Thoracic aorta (tissue), 2 donors: ENCODE results near the gene KIF3A. TPM values are rescaled to one million over a fixed set of nuclear protein-coding genes. Genes with fewer than 3 reads are reported as not detected.
A peak's percentile ranks its signal among the peaks of the same experiment; 100 is the strongest.

Source experiments
- ATAC-seq: fragments of 150-250 bp; one replicate; pipeline ENCODE4 v1.8.0; 2017; ENCODE audit warnings: low read depth; ENCODE audit not compliant: insufficient number of reproducible peaks, low FRiP score
- DNase-seq: peaks from one replicate; pipeline ENCODE4 v3.0.0-alpha.2; 2020; ENCODE audit warnings: low spot score
- H3K27ac ChIP-seq, 2 donors: fragments of 200-600 bp; sonication (generic); 1 replicate in 1 of 2; 2 replicates in 1 of 2; pipeline ENCODE4 v1.5.1; 2016; ENCODE audit warnings: mild to moderate bottlenecking in 2 of 2, moderate library complexity in 2 of 2
- H3K27me3 ChIP-seq: fragments of 200-600 bp; sonication (generic); replicated peaks from 2 replicates; pipeline ENCODE4 v1.6.0; 2016; ENCODE audit warnings: mild to moderate bottlenecking; ENCODE audit not compliant: insufficient read depth
- H3K36me3 ChIP-seq: fragments of 200-600 bp; sonication (generic); one replicate; pipeline ENCODE4 v1.5.1; 2016
- H3K4me1 ChIP-seq, 2 donors: fragments of 200-600 bp; sonication (generic); 1 replicate in 1 of 2; 2 replicates in 1 of 2; pipeline versions ENCODE4 v1.5.1 to v1.6.0; 2016; ENCODE audit warnings: low read depth in 2 of 2, mild to moderate bottlenecking in 1 of 2; ENCODE audit not compliant: control insufficient read depth in 1 of 2
- H3K4me3 ChIP-seq: fragments of 200-600 bp; sonication (generic); 2 replicates; pipeline ENCODE4 v1.5.1; 2016; ENCODE audit warnings: mild to moderate bottlenecking
- H3K9me3 ChIP-seq: fragments of 200-600 bp; sonication (generic); 2 replicates; pipeline ENCODE4 v1.5.1; 2016
- total RNA-seq, 2 donors: library from RNA; depleted of rRNA; stranded (reverse); fragments of >200 nt; gene quantifications; one replicate each; pipeline versions ENCODE4 v1.1.0 to v1.2.3, GENCODE V29; 2016
- TF ChIP-seq, protein P1 (sequence below): fragments of 200-600 bp; sonication (generic); IDR thresholded peaks from one replicate; pipeline ENCODE4 v1.5.1; 2019; ENCODE audit warnings: antibody characterized with exemption

Gene KIF3A
- total RNA-seq, 2 donors from 2014 or later, result 3.7 to 5.9 TPM

DNA sequence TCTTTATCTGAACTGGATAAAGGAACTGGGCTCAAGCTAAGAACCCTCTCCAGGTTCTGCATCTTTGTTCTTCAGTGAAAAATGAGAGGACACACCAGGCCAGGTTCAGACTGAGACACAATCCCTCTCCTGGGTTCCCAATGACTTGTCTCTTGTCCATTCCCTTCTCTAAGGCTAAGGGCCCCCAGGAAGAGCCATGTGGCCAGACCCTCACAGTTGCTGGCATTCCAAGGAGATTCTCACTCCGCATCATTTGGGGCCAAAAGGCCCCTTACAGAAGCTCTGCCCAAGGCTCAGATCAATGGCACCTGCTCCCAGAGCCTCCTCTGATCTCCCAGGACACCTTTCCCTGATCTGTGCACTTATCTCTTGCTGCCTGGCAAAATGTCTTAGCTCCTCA lies 58.6 kb downstream of the KIF3A start:
- no peaks in the 10 kb centered on the region for H3K27me3 ChIP-seq
- H3K4me1 ChIP-seq, result peaks cover 6 to 40% of the 10 kb centered on the region in 2 donors
- ATAC-seq (no peak), DNase-seq (no peak)
- no peak overlapping the region for H3K4me3 ChIP-seq
- no peak overlapping the region for H3K27ac ChIP-seq
- H3K9me3 ChIP-seq, result no peaks in the 10 kb centered on the region
- TF ChIP-seq, protein P1, sequence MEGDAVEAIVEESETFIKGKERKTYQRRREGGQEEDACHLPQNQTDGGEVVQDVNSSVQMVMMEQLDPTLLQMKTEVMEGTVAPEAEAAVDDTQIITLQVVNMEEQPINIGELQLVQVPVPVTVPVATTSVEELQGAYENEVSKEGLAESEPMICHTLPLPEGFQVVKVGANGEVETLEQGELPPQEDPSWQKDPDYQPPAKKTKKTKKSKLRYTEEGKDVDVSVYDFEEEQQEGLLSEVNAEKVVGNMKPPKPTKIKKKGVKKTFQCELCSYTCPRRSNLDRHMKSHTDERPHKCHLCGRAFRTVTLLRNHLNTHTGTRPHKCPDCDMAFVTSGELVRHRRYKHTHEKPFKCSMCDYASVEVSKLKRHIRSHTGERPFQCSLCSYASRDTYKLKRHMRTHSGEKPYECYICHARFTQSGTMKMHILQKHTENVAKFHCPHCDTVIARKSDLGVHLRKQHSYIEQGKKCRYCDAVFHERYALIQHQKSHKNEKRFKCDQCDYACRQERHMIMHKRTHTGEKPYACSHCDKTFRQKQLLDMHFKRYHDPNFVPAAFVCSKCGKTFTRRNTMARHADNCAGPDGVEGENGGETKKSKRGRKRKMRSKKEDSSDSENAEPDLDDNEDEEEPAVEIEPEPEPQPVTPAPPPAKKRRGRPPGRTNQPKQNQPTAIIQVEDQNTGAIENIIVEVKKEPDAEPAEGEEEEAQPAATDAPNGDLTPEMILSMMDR, result no peak
- no peaks in the 10 kb centered on the region for H3K36me3 ChIP-seq

DNA sequence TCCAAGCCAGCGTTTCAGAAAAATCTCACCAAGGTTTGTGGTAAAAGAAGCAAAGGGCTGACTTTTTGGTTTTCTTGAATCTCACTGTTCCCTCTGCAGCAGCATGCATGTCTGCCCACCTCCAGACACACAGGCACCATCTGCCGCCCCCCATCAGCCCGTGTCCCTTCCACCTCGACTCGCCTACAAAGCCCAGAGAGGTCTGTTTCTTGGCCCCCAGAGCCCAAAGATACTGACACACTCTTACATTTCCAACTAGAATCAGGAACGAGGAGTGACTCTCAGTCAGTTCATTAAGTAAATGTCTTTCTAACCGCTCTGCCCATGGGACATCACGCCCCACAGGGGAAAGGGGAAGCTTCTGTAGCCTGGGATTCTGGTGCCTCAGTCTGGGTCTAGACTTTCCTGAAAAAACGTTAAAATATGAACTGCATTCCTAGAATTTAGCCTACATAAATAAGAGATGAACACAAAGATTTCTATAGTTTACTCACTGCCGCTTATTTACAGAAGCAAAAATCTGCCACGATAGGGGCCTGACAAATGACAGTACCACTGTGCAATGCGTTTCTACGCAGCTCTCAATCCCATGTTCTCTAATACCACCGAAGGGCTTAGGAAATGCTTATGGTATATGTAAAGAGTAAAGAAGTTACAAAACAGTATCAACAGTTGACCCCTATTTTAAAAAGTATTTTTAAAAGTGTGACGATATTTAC lies 59.5 kb downstream of the KIF3A start:
- no peak for ATAC-seq
- Histone ChIP-seq H3K27me3 (no peaks in the 10 kb centered on the region), H3K4me1 (peaks cover 6 to 40% of the 10 kb centered on the region in 2 donors), H3K27ac (peak overlapping the region; percentile 66 to 88), H3K4me3 (no peak overlapping the region), H3K9me3 (no peaks in the 10 kb centered on the region), H3K36me3 (no peaks in the 10 kb centered on the region)
- TF ChIP-seq, protein P1, result no peak
- DNase-seq, result no peak

GRCh38 chr5:132677191-132677590 lies 60.2 kb downstream of the KIF3A start:
- peak; percentile 72 for ATAC-seq
- TF ChIP-seq, protein P1, result peak; percentile 67
- H3K36me3 ChIP-seq, result no peaks in the 10 kb centered on the region
- H3K27me3 ChIP-seq, result no peaks in the 10 kb centered on the region
- peaks cover 6 to 40% of the 10 kb centered on the region in 2 donors for H3K4me1 ChIP-seq
- peak overlapping the region; percentile 88 to 91 for H3K27ac ChIP-seq
- H3K4me3 ChIP-seq, result no peak overlapping the region
- peak; percentile 68 for DNase-seq
- no peaks in the 10 kb centered on the region for H3K9me3 ChIP-seq

DNA sequence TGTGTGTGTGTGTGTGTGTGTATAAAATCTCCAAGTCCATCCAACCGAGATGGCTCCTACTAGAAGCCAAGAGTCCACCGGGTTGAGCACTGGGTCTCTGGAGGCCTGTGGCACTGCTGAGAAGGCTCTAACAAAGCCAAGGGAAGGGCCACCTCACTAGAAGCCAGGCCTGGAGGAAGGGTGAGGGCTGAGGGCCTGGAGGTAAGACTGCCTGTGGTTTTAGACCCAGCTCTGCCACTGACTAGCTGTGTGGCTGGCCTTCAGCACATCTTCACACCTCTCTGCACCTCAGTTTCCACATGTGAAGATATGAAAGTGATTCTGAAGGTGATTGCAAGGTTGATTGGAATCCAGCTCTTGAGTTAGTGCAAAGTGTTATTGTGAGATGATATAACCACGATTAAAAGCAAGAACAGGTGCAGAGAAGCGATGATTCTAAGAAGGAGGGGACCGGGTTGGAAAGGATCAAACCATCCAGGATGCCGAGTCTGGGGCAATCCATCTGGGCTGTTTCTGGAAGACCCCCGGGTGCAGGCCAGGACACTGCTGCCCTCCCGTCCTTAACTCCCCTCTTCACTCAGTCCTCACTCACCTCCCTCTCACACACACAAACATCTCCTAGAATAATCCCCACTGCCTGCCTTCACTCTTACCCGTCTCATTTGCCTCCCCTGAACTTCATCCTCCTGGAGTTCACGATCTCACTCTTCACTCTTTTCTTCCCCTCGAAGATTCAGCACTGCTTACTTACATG lies 61.2 kb downstream of the KIF3A start:
- H3K4me1 ChIP-seq, result peaks cover 6 to 40% of the 10 kb centered on the region in 2 donors
- no peaks in the 10 kb centered on the region for H3K36me3 ChIP-seq
- no peak for DNase-seq
- ATAC-seq, result no peak
- no peak overlapping the region for H3K4me3 ChIP-seq
- H3K27ac ChIP-seq, result peak overlapping the region; percentile 88 to 91
- H3K9me3 ChIP-seq, result no peaks in the 10 kb centered on the region
- TF ChIP-seq, protein P1, result no peak
- H3K27me3 ChIP-seq, result no peaks in the 10 kb centered on the region

GRCh38 chr5:132674671-132675506 lies 62.5 kb downstream of the KIF3A start:
- Histone ChIP-seq H3K36me3 (no peaks in the 10 kb centered on the region), H3K9me3 (no peaks in the 10 kb centered on the region), H3K27me3 (no peaks in the 10 kb centered on the region), H3K4me1 (peaks cover 6 to 40% of the 10 kb centered on the region in 2 donors), H3K4me3 (peak overlapping the region; percentile 63), H3K27ac (peak overlapping the region; percentile 88 to 91)
- DNase-seq, result no peak
- TF ChIP-seq, protein P1, result no peak
- peak; percentile 53 for ATAC-seq
